Esophagus squamous epithelium (tissue), 4 donors: Measurements from ENCODE around the gene UBASH3A.

Source experiments
- CTCF ChIP-seq, 6 experiments: fragments of 450-650 bp in 4 of 6; fragments of 200-600 bp in 2 of 6; sonication (generic) in 2 of 6; IDR thresholded peaks; one replicate each; pipeline ENCODE4 v1.5.1; 2016 to 2019; ENCODE audit warnings: antibody characterized with exemption in 6 of 6, mild to moderate bottlenecking in 4 of 6, moderate library complexity in 4 of 6
- POLR2A ChIP-seq, 4 donors: fragments of 450-650 bp; IDR thresholded peaks; one replicate each; pipeline ENCODE4 v1.6.1; 2017; ENCODE audit warnings: antibody characterized with exemption in 4 of 4, mild to moderate bottlenecking in 4 of 4, moderate library complexity in 3 of 4

- TF ChIP-seq CTCF (IDR thresholded peaks at IDR 0.05) (no peak), POLR2A (IDR thresholded peaks at IDR 0.05) (no peak)
These were observed 92.0 kb downstream of the UBASH3A start for GRCh38 chr21:42495765-42496119.
